GM12878 (cell line): ENCODE results near the gene DDX42. TPM values are rescaled to one million over a fixed set of nuclear protein-coding genes. Genes with fewer than 3 reads are reported as not detected.
A peak's percentile ranks its signal among the peaks of the same experiment; 100 is the strongest.

Experiments
- ATAC-seq: fragments of 200-7000 bp; cut with Tn5 transposase; 3 replicates; pipeline ENCODE4 v1.9.1; 2020; ENCODE audit warnings: mild to moderate bottlenecking, moderate library complexity
- BruUV-seq: library from RNA; stranded (reverse); fragments of 400-500 nt; replicated peaks from 2 replicates; lab custom pipeline; 2021; lab: Mats Ljungman, UMichigan
- CTCF ChIA-PET: fragments of 300-600 bp; sonication (Branson Sonifier 250); formaldehyde crosslinking; extraction: SDS; loops from one replicate; lab custom pipeline; 2021; ENCODE audit warnings: inconsistent platforms; lab: Yijun Ruan, JAX
- POLR2A ChIA-PET: fragments of 350-600 bp; formaldehyde crosslinking; extraction: SDS; loops from one replicate; lab custom pipeline; 2021; ENCODE audit warnings: inconsistent platforms; lab: Charles Lee
- RAD21 ChIA-PET: fragments of 300-600 bp; sonication (Branson Sonifier 250); formaldehyde crosslinking; loops from one replicate; lab custom pipeline; 2023; ENCODE audit warnings: antibody characterized with exemption; ENCODE audit not compliant: unreplicated experiment; lab: Charles Lee
- SMC1A ChIA-PET: fragments of 300-600 bp; sonication (Branson Sonifier 250); formaldehyde crosslinking; loops from one replicate; lab custom pipeline; 2023; ENCODE audit not compliant: unreplicated experiment, uncharacterized antibody; lab: Charles Lee
- DNase-seq: peaks from one replicate; pipeline ENCODE4 v3.0.0-alpha.2; 2011; ENCODE audit warnings: low read depth, low spot score
- FAIRE-seq: peaks from 3 replicates; lab custom pipeline; 2011; peaks lifted over from hg19 to GRCh38; lab: Jason Lieb, UNC
- H2AFZ ChIP-seq: 2 replicates; pipeline ENCODE4 v1.6.0; 2011; ENCODE audit warnings: low read depth, low read length, control low read depth; ENCODE audit not compliant: control insufficient read depth
- H3K27ac ChIP-seq: 2 replicates; pipeline ENCODE4 v1.5.1; 2011; ENCODE audit warnings: control low read depth; ENCODE audit not compliant: control insufficient read depth, insufficient read depth
- H3K27me3 ChIP-seq, 2 experiments: replicated peaks in 1 of 2; 2 replicates each; pipeline versions ENCODE4 v1.6.0 to v1.6.1; 2011; ENCODE audit warnings: low read length in 1 of 2; ENCODE audit not compliant: control insufficient read depth in 2 of 2, insufficient read depth in 2 of 2
- H3K36me3 ChIP-seq, 2 experiments: 2 replicates each; pipeline ENCODE4 v1.5.1; 2011; ENCODE audit warnings: low read length in 1 of 2; ENCODE audit not compliant: control insufficient read depth in 2 of 2, insufficient read depth in 2 of 2
- H3K4me1 ChIP-seq: 2 replicates; pipeline ENCODE4 v1.6.1; 2011; ENCODE audit warnings: mild to moderate bottlenecking, low read length, moderate library complexity, mixed read lengths; ENCODE audit not compliant: control insufficient read depth, insufficient read depth
- H3K4me2 ChIP-seq: 2 replicates; pipeline ENCODE4 v1.6.0; 2011; ENCODE audit warnings: control low read depth; ENCODE audit not compliant: control insufficient read depth, insufficient read depth
- H3K4me3 ChIP-seq: fragments of 200-600 bp; sonication (generic); 2 replicates; pipeline ENCODE4 v1.5.1; 2016
- H3K79me2 ChIP-seq: 2 replicates; pipeline ENCODE4 v1.6.0; 2011; ENCODE audit warnings: low read length; ENCODE audit not compliant: control insufficient read depth, insufficient read depth
- H3K9ac ChIP-seq: 2 replicates; pipeline ENCODE4 v1.8.0; 2011; ENCODE audit warnings: low read length, control low read depth, mixed read lengths; ENCODE audit not compliant: control insufficient read depth, insufficient read depth
- H3K9me3 ChIP-seq: replicated peaks from 3 replicates; pipeline ENCODE4 v1.5.1; 2011; ENCODE audit warnings: mild to moderate bottlenecking, low read length; ENCODE audit not compliant: control insufficient read depth, insufficient read depth
- H4K20me1 ChIP-seq: 2 replicates; pipeline ENCODE4 v1.6.0; 2011; ENCODE audit not compliant: control insufficient read depth, insufficient read depth
- E2F8 ChIP-seq: fragments of 450-650 bp; IDR thresholded peaks from 2 replicates; pipeline ENCODE4 v1.6.1; 2018; ENCODE audit warnings: mild to moderate bottlenecking, low read depth, moderate library complexity; ENCODE audit not compliant: partially characterized antibody
- EP300 ChIP-seq, 2 experiments: fragments of 150-350 bp in 1 of 2; IDR thresholded peaks; 2 replicates each; pipeline ENCODE4 v1.6.1; 2011 to 2012; ENCODE audit warnings: low read depth in 2 of 2, low read length in 2 of 2, borderline replicate concordance in 1 of 2, improper control_type of control experiment in 1 of 2, inconsistent platforms in 1 of 2; ENCODE audit not compliant: control insufficient read depth in 1 of 2
- GABPA ChIP-seq: IDR thresholded peaks from 2 replicates; pipeline ENCODE4 v1.6.1; 2014; ENCODE audit warnings: antibody characterized with exemption, low read depth, mild to moderate bottlenecking, inconsistent platforms
- HCFC1 ChIP-seq: fragments of 150-350 bp; IDR thresholded peaks from 2 replicates; pipeline ENCODE4 v1.6.1; 2014; ENCODE audit warnings: low read length
- MAX ChIP-seq: IDR thresholded peaks from 2 replicates; pipeline ENCODE4 v1.6.1; 2012; ENCODE audit warnings: low read depth, low read length, improper control_type of control experiment
- MTA3 ChIP-seq: IDR thresholded peaks from 2 replicates; pipeline ENCODE4 v1.6.1; 2012; ENCODE audit warnings: low read length, inconsistent platforms, borderline replicate concordance
- NFYB ChIP-seq: IDR thresholded peaks from 2 replicates; pipeline ENCODE4 v1.6.1; 2011; ENCODE audit warnings: low read depth, mild to moderate bottlenecking, low read length, improper control_type of control experiment, moderate library complexity; ENCODE audit not compliant: insufficient read depth
- NR2C1 ChIP-seq: fragments of 450-650 bp; IDR thresholded peaks from 2 replicates; pipeline ENCODE4 v1.6.1; 2017; ENCODE audit warnings: antibody characterized with exemption, mild to moderate bottlenecking, moderate library complexity
- POLR2A ChIP-seq: IDR thresholded peaks from 2 replicates; pipeline ENCODE4 v1.6.1; 2011; ENCODE audit warnings: low read depth, mild to moderate bottlenecking, low read length
- RCOR1 ChIP-seq: conservative IDR thresholded peaks from 2 replicates; pipeline ENCODE4 v1.6.1; 2012; ENCODE audit warnings: low read depth, low read length, improper control_type of control experiment
- SMAD1 ChIP-seq: fragments of 450-650 bp; IDR thresholded peaks from 2 replicates; pipeline ENCODE4 v1.6.1; 2018; ENCODE audit warnings: mild to moderate bottlenecking, low read depth; ENCODE audit not compliant: partially characterized antibody
- SPI1 ChIP-seq: IDR thresholded peaks from 2 replicates; pipeline ENCODE4 v1.6.1; 2011; ENCODE audit warnings: low read depth, mild to moderate bottlenecking, low read length, moderate library complexity, borderline replicate concordance; ENCODE audit not compliant: insufficient read depth
- TAF1 ChIP-seq: IDR thresholded peaks from 2 replicates; pipeline ENCODE4 v1.6.1; 2011; ENCODE audit warnings: mild to moderate bottlenecking, low read depth, low read length, borderline replicate concordance
- ZBTB4 ChIP-seq: fragments of 450-650 bp; formaldehyde crosslinking; IDR thresholded peaks from 2 replicates; pipeline ENCODE4 v1.4.0; 2022; ENCODE audit warnings: mild to moderate bottlenecking, moderate library complexity
- WGBS: methylation state at CpG from one replicate; pipeline ENCODE4 v1.1.6; 2016; ENCODE audit warnings: low lambda C conversion rate; ENCODE audit not compliant: insufficient replicate concordance, insufficient coverage; ENCODE audit errors: missing lambda C conversion rate; 5-methylcytosine and 5-hydroxymethylcytosine counted together
- in situ Hi-C: fragments of 300-500 bp; cut with MboI; formaldehyde crosslinking; loops from 9 replicates; pipeline ENCODE4 v1.14.3; 2018; ENCODE audit warnings: mixed read lengths
- intact Hi-C: fragments of 100-400 bp; cut with micrococcal nuclease; formaldehyde crosslinking; loops from one replicate; pipeline ENCODE4 v1.14.2; 2022; ENCODE audit not compliant: unreplicated experiment
- polyA plus RNA-seq, 11 experiments: library from polyadenylated mRNA; depleted of rRNA in 4 of 11; unstranded in 6 of 11; stranded (reverse) in 5 of 11; fragments of >200 nt; fragmentation: Nextera tagmentation in 4 of 11; fragmentation: Illumina TruSeq in 1 of 11; extraction: Ambion mirVana in 4 of 11; extraction: Trizol in 1 of 11; gene quantifications; 1 replicate in 1 of 11; 2 replicates in 10 of 11; pipeline versions ENCODE4 v1.2.1 to v1.2.3, GENCODE V29; 2011 to 2016; ENCODE audit warnings: inconsistent platforms in 2 of 11, missing spikeins in 2 of 11, low read depth in 1 of 11
- total RNA-seq, 4 experiments: library from RNA; depleted of rRNA in 3 of 4; stranded (reverse); fragments of >200 nt in 3 of 4; fragmentation: Illumina TruSeq in 1 of 4; extraction: Trizol in 1 of 4; gene quantifications; 2 replicates each; pipeline versions ENCODE4 v1.2.1 to v1.2.3, GENCODE V29; 2013 to 2021

DDX42 gene
- total and polyA plus RNA-seq, 10 of the 15 experiments (the other 5 are each of a cell fraction or from before 2014, with no cell fraction given): 14.6 to 147 (median 65.3) TPM

- no peak for TF ChIP-seq SMAD1
- TF ChIP-seq MAX: no peak
- no peak for TF ChIP-seq POLR2A
- TF ChIP-seq NR2C1: no peak
- no peak for TF ChIP-seq MTA3
- TF ChIP-seq TAF1: no peak
- no peak for TF ChIP-seq GABPA
- no peak for TF ChIP-seq E2F8
- no peak for TF ChIP-seq HCFC1
- TF ChIP-seq SPI1: no peak
- no peak for TF ChIP-seq EP300 (IDR thresholded peaks at IDR 0.05; ENCODE audit: borderline replicate concordance in 1 of 2, control insufficient read depth in 1 of 2, low read depth in 2 of 2, low read length in 2 of 2)
- TF ChIP-seq NFYB: no peak
- TF ChIP-seq RCOR1: no peak
- TF ChIP-seq ZBTB4 (CRISPR knock-in tag): no peak
- H3K27me3 ChIP-seq: no peaks in the 10 kb centered on the region
- CTCF ChIA-PET: interaction anchor here (0.8 to 2.7 kb wide), 5 partner anchors 12 to 230 kb away, joined by 3 to 19 read pairs (median 4); partner anchors contain the start of genes FTSJ3 and PSMC5
- SMC1A ChIA-PET: no interaction called here
- H3K79me2 ChIP-seq: peaks cover 49% of the 10 kb centered on the region
- H3K9ac ChIP-seq: peak overlapping the region; percentile 65
- H3K4me1 ChIP-seq: peaks cover 18% of the 10 kb centered on the region
- H3K27ac ChIP-seq: peak overlapping the region; percentile 80
- no peaks in the 10 kb centered on the region for H4K20me1 ChIP-seq
- RAD21 ChIA-PET: no interaction called here
- FAIRE-seq: no peak
- H2AFZ ChIP-seq: peak overlapping the region; percentile 72; the same call in 1 of the 2 replicates
- H3K9me3 ChIP-seq: no peaks in the 10 kb centered on the region
- peak overlapping the region; percentile 97 for H3K4me3 ChIP-seq
- under 1% methylated on average over 36 of the region's 36 CpGs for WGBS
- POLR2A ChIA-PET: interaction anchor here (0.5 to 3.5 kb wide), 5 partner anchors 16 to 228 kb away, joined by 3 to 24 read pairs (median 4); partner anchors contain the start of genes CCDC47 and DDX42
- peaks cover 0 to 3% of the 10 kb centered on the region in 2 experiments; a peak in 1 of 4 replicates for H3K36me3 ChIP-seq
- no peak for DNase-seq
- peak; percentile 24 for ATAC-seq
- H3K4me2 ChIP-seq: peak overlapping the region; percentile 90
- in situ Hi-C loops (loop anchor here (10.0 to 25.0 kb wide), 2 partner anchors 405 to 663 kb away; partner anchors contain the start of genes CEP95, CYB561 and DDX5), intact Hi-C loops (loop anchor here (2.0 to 5.0 kb wide), 3 partner anchors 70 to 145 kb away; partner anchors contain the start of genes CCDC47, DDX42 and STRADA)
- no TSS peak for BruUV-seq
These were observed 68.2 kb downstream of the DDX42 start for GRCh38 chr17:63842173-63842539.
